Endothelial cell of hepatic sinusoid (primary cell): ENCODE results near the gene IMMP1L.

Experiments
- in situ Hi-C: cut with HindIII; loops from 2 replicates; pipeline ENCODE4 v1.10.0; 2017; ENCODE audit warnings: low sequenced_read_pairs

The IMMP1L gene

GRCh38 chr11:31404614-31405013 lies 104.8 kb downstream of the IMMP1L start:
- in situ Hi-C loops, result no loop called here

GRCh38 chr11:31397239-31397834 lies 112.1 kb downstream of the IMMP1L start:
- in situ Hi-C loops, result no loop called here

- in situ Hi-C loops, result no loop called here
Observed at GRCh38 chr11:31387379-31387778, 122.0 kb downstream of the IMMP1L start.

- in situ Hi-C loops, result no loop called here
Observed at GRCh38 chr11:31383116-31383515, 126.3 kb downstream of the IMMP1L start.
